Spinal cord (tissue), 10 donors: Measurements from ENCODE around the gene HTR6. TPM values are rescaled to one million over a fixed set of nuclear protein-coding genes. Genes with fewer than 3 reads are reported as not detected.

ENCODE experiments used
- DNase-seq, 6 donors: peaks; one replicate each; pipeline versions ENCODE4 v3.0.0 to v3.0.0-alpha.2; 2013 to 2015; ENCODE audit warnings: low spot score in 6 of 6, low read depth in 4 of 6
- H3K27ac ChIP-seq: one replicate; pipeline ENCODE4 v1.5.1; 2013; ENCODE audit warnings: low read depth, low read length, control low read depth
- H3K27me3 ChIP-seq: one replicate; pipeline ENCODE4 v1.6.1; 2013; ENCODE audit warnings: low read length; ENCODE audit not compliant: control insufficient read depth, insufficient read depth
- H3K36me3 ChIP-seq: one replicate; pipeline ENCODE4 v1.6.1; 2013; ENCODE audit warnings: low read length; ENCODE audit not compliant: control insufficient read depth, insufficient read depth
- H3K4me1 ChIP-seq: one replicate; pipeline ENCODE4 v1.6.1; 2013; ENCODE audit warnings: low read length; ENCODE audit not compliant: control insufficient read depth, insufficient read depth
- H3K4me3 ChIP-seq: one replicate; pipeline ENCODE4 v1.5.1; 2013; ENCODE audit warnings: low read depth, low read length, control low read depth
- H3K9me3 ChIP-seq: one replicate; pipeline ENCODE4 v1.6.1; 2013; ENCODE audit warnings: low read length; ENCODE audit not compliant: control insufficient read depth, insufficient read depth
- WGBS: methylation state at CpG from one replicate; pipeline ENCODE4 v1.1.5; 2013; ENCODE audit warnings: missing lambda C conversion rate; ENCODE audit not compliant: insufficient coverage; 5-methylcytosine and 5-hydroxymethylcytosine counted together
- polyA plus RNA-seq, 2 donors: library from polyadenylated mRNA; unstranded; fragments of 120-200 nt; gene quantifications; one replicate each; pipeline ENCODE4 v1.2.1, GENCODE V29; 2013; ENCODE audit not compliant: insufficient read length in 2 of 2
- total RNA-seq, 2 donors: library from RNA; depleted of rRNA in 1 of 2; stranded (reverse); fragments of 120-200 nt in 1 of 2; fragments of >200 nt in 1 of 2; gene quantifications; one replicate each; pipeline versions ENCODE4 v1.2.3 to v1.2.4, GENCODE V29; 2013 to 2014
- donor health status: healthy.

HTR6 gene
- total and polyA plus RNA-seq, 4 donors = 0.22 to 2.5 (median 1.3) TPM

DNA sequence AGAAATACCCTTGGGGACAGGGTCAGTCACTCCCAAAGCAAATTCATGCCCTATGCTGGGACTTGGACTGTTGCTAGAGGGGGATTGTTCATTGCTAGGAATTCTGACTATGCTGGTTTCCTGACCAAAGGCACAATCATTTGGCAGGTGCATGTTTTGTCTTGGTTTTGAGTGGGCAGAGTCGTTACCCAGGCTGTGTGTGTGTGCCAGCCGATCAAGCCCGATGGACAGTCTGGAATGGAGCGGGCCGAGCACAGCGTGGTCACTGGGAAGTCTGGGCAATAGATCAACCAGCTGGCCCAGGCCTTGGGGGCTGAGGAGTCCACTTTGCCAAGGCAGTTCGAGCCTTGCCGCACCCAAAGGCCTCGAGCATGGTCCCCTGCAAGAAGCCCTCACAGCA lies 60.9 kb downstream of the HTR6 start:
- WGBS = 68% methylated on average over 9 of the region's 9 CpGs
- no peak for DNase-seq
- Histone ChIP-seq H3K36me3 (no peaks in the 10 kb centered on the region), H3K27me3 (no peaks in the 10 kb centered on the region), H3K9me3 (no peaks in the 10 kb centered on the region), H3K4me3 (no peak overlapping the region), H3K4me1 (no peaks in the 10 kb centered on the region), H3K27ac (no peak overlapping the region)

DNA sequence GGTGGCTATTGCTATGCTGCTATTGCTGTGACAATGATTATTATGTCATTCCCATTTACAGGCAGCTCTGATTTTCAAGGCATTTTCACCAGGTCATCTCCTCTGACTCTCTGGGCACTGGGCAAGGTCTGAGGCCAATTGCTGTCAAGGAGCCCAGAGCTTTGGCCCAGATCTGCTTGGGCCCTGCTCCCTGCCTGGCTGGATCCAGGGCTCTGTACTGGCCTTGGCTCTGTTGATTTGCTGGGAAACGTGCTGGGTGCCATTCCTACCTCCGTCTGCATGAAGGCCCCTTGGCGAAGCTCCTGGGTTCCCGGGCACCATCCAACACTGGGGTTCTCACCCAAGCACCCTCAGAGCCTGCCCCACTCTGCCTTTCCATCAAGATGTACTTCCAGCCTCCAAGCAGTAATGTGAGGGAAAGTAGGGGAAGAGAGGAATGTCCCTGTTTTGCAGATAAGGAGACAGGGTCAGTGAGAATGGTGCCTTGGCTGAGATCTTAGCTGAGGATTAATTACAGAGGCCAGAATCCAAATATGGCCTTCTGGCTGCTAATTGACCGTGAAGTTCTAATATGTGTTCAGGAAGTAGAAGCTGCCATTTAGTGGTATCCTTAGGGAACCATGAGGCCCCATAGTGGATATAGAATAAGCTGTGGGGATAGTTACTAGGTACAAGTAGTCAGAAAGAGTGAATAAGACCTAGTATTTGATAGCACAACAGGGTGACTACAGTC lies 63.9 kb downstream of the HTR6 start:
- Histone ChIP-seq H3K9me3 (no peaks in the 10 kb centered on the region), H3K36me3 (no peaks in the 10 kb centered on the region), H3K4me3 (no peak overlapping the region), H3K27me3 (no peaks in the 10 kb centered on the region), H3K4me1 (no peaks in the 10 kb centered on the region), H3K27ac (no peak overlapping the region)
- DNase-seq = no peak
- 97% methylated on average over 3 of the region's 5 CpGs for WGBS

DNA sequence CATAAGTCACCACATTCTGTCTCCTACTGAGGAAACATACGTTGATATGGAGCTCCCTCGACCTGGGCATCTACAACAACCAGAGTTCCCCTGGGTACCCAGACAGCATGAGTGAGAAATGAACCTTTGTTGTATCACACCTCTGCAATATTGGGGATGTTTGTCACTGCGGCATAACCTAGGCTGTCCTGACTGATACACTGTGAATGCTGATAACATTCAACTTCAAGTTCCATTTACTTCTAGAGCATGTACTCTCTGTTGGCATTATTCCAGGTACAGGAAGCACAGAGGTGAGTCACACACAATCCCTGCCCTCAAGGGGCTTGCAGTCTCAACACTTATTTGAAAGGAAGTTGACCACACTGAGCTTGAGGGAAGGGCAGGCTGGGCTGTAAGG lies 65.6 kb downstream of the HTR6 start:
- no peak overlapping the region for H3K4me3 ChIP-seq
- WGBS = no CpG with 5 or more reads among the region's 3 CpGs

More for the DNA sequence above, 65.6 kb downstream of the HTR6 start:
- Histone ChIP-seq H3K36me3 (no peaks in the 10 kb centered on the region), H3K27ac (no peak overlapping the region), H3K9me3 (no peaks in the 10 kb centered on the region), H3K4me1 (peaks cover 11% of the 10 kb centered on the region), H3K27me3 (no peaks in the 10 kb centered on the region)
- DNase-seq = no peak

Other genes starting within 250 kb of the HTR6 start
- 100 to 1,000 TPM in 1 of 2 donors, 10 to 100 TPM in 1; 78.8 to 197 TPM for gene CAPZB, start 179.3 kb upstream of the HTR6 start, total RNA-seq
- gene CAPZB, start 179.3 kb upstream of the HTR6 start, polyA plus RNA-seq = 100 to 1,000 TPM; 289 to 312 TPM
- 100 to 1,000 TPM in 1 of 2 donors, 10 to 100 TPM in 1; 62.1 to 427 TPM for gene NBL1, start 20.6 kb upstream of the HTR6 start, total RNA-seq
- 100 to 1,000 TPM in 1 of 2 donors, 10 to 100 TPM in 1; 94.4 to 159 TPM for gene NBL1, start 20.6 kb upstream of the HTR6 start, polyA plus RNA-seq
- 1 to 10 TPM; 2.2 to 6.1 TPM for gene TMCO4, start 135.0 kb downstream of the HTR6 start, total RNA-seq
- 1 to 10 TPM; 2.9 to 3.4 TPM for gene TMCO4, start 135.0 kb downstream of the HTR6 start, polyA plus RNA-seq
- not detected for gene RNF186, start 150.4 kb downstream of the HTR6 start, total RNA-seq
- gene RNF186, start 150.4 kb downstream of the HTR6 start, polyA plus RNA-seq = not detected
- gene OTUD3, start 217.5 kb downstream of the HTR6 start, total RNA-seq = 10 to 100 TPM; 11.8 TPM
- 10 to 100 TPM; 11.6 to 36.1 TPM for gene OTUD3, start 217.5 kb downstream of the HTR6 start, polyA plus RNA-seq